ENCODE data around the gene MS4A18.

DNA sequence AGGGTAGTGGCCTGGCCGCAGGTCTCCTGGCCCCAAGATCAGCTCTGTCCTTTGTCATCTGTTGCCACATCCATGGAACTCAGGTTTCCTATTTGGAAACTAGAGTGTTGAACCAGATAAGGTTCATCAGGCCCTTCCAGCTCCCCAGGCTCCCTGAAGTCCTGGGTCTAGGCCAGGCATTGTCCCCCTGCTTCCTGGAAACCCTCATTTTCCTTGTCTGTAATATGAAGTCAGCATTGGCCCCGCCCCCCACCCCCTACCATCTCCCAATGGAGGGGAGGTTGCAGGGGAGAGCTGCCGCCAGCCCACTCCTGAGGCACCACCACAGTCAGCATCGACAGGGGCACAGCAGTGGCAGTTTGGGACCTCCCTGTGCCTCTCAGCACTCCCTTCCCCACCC is 51.6 kb downstream of the MS4A18 start:
- no peak for TF ChIP-seq EZH2 (IDR thresholded peaks at IDR 0.05; ENCODE audit: borderline replicate concordance, low read length)
- TF ChIP-seq, protein P1, sequence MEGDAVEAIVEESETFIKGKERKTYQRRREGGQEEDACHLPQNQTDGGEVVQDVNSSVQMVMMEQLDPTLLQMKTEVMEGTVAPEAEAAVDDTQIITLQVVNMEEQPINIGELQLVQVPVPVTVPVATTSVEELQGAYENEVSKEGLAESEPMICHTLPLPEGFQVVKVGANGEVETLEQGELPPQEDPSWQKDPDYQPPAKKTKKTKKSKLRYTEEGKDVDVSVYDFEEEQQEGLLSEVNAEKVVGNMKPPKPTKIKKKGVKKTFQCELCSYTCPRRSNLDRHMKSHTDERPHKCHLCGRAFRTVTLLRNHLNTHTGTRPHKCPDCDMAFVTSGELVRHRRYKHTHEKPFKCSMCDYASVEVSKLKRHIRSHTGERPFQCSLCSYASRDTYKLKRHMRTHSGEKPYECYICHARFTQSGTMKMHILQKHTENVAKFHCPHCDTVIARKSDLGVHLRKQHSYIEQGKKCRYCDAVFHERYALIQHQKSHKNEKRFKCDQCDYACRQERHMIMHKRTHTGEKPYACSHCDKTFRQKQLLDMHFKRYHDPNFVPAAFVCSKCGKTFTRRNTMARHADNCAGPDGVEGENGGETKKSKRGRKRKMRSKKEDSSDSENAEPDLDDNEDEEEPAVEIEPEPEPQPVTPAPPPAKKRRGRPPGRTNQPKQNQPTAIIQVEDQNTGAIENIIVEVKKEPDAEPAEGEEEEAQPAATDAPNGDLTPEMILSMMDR (conservative IDR thresholded peaks at IDR 0.05 in 1 of 2, IDR thresholded peaks at IDR 0.05 in 1 of 2; ENCODE audit: extremely low read depth in 1 of 2, insufficient read depth in 1 of 2, low read depth in 1 of 2, low read length in 2 of 2), result no peak

Measured in mammary epithelial cell (primary cell).